Activated CD4-positive, alpha-beta T cell treated with anti-CD3 and anti-CD28 coated beads for 24 hours (primary cell): ENCODE measurements around the gene WBP1L.
"Not testable (repeated sequence)": the region's sequence is repeated elsewhere in the genome, so short reads cannot be mapped to it uniquely, and the experiment has no call there.

Source experiments
- DNase-seq, 2 donors: peaks; one replicate each; pipeline ENCODE4 v3.0.0-alpha.2; 2020; ENCODE audit warnings: low read depth in 2 of 2

The WBP1L gene

DNA sequence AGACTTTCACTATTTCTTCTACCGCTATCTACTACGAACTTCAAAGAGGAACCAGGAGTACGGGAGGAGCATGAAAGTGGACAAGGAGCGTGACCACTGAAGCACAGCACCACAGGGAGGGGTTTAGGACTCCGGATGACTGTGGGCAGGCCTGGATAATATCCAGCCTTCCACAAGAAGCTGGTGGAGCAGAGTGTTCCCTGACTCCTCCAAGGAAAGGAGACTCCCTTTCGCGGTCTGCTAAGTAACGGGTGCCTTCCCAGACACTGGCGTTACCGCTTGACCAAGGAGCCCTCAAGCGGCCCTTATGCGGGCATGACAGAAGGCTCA lies 15.2 kb downstream of the WBP1L start:
- not testable (repeated sequence) for DNase-seq

DNA sequence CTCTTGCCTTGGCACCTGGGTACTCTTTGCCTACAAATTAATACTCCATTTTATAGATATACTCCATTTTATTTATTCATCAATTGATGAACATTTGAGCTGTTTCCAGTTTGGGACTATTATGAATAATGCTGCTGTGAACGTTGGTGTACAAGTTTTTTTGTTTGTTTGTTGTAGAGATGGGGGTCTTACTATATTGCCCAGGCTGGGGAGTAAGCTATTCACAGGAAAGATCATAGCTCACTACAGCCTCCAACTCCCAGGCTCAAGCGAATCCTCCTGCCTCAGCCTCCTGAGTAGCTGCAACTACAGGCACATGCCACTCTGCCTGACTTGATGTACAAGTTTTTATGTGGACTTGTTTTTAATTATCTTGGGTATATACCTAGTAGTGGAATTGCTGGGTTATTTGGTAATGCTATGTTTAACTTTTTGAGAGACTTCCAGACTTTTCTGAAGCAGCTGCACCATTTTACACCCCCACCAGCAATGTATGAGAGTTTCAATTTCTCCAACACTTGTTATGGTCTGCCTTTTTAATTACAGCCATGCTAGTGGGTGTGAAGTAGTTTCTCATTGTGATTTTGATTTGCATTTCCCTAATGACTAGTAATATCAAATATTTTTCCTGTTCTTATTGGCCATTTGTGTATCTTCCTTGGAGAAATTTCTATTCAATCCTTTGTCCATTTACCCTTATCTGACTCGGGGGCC lies 15.9 kb downstream of the WBP1L start:
- no peak for DNase-seq

DNA sequence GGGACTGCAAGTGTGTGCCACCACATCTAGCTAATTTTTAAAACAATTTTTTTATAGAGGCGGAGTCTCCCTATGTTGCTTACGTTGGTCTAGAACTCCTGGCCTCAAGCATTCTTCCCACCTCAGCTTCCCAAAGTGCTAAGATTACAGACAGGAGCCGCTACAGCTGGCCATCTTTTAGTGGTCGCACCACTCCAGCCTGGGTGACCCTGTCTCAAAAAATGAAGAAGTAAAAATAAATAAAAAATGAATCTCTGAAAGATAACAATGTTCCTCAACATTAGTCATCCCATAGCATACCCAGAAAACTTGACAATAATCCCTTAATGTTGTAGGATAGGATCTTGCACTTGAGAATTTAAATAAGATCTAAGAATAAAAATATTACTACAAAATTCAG lies 18.2 kb downstream of the WBP1L start:
- no peak for DNase-seq

DNA sequence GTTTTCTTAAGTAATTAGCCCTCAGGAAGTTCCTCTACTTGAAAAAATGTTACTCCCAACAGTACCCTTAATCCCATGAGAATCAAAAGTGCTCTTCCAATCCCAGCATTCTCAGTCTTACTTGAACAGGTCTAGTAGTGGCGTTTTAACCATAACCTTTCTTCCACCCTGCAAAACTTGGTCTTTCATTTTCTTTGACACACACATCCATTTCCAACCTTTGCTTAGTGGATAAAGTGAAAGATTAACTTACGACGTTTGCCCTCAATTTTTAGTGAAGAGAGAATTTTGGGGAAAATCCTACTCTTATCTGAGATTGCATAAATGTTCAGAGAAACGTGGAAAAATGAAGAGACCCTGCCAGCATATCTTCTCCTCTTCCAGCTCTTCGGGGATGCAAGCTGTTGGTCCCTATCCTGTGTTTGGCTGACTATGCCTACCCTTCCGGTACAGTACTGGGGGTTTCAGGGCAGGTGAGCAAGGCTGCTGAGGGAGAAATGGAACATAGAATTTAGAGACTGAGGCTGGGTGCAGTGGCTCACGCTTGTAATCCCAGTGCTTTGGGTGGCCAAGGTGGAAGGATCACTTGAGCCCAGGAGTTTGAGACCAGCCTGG lies 18.8 kb downstream of the WBP1L start:
- DNase-seq, result no peak

DNA sequence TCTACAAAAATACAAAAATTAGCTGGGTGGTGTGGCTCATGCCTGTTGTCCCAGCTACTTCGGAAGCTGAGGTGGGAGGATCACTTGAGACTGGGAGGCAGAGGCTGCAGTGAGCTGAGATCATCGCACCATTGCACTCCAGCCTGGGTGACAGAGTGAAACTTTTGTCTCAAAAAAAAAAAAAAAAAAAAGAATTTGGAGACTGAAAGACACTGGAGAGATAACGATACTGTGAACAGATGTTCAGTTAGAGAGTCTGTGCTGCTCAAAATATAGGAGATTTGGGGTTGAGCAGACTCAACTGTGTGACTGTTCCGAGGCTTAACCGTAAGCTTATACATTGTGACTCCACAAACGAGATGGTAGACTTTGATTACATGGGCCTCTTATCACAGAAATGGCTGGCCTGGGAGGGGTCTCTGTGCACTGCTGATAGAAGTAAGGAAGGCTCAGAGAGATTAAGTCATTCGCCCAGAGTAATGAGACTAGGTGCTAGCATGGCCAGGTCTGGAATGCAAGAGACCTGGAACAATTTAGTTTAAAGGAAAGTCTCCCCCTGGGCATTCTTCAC lies 19.4 kb downstream of the WBP1L start:
- no peak for DNase-seq

DNA sequence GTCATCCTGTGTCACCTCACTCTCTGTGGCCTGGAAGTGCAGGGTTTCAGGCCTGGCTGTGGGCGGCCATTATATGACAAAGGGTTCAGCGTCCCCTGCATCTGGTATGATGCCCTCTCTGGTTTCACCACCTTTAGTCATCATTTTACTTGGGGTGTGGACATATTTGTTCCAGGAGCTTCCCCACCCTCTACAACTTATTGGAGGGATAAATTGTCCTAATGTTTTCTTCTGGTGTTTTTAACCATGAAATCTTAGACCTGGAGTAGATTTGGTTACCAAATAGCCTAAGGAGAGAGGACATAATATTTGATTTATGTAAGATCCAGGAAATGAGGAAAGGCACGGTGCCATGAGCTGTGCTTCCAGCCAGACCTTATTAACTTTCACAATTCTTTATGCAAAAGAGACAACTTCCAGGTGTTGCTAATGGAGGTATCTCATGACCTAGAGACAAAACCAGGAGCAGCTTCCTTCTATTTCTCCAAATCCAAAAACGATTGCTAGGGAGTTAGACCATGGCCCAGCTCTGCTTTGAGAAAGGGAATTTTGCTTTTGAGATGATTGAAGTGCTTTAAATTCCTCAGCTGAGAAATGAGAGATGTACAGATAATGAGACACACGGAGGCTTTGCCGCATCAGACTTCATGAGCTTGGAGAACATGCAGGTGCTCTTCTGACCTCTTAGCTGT lies 20.9 kb downstream of the WBP1L start:
- DNase-seq, result no peak

DNA sequence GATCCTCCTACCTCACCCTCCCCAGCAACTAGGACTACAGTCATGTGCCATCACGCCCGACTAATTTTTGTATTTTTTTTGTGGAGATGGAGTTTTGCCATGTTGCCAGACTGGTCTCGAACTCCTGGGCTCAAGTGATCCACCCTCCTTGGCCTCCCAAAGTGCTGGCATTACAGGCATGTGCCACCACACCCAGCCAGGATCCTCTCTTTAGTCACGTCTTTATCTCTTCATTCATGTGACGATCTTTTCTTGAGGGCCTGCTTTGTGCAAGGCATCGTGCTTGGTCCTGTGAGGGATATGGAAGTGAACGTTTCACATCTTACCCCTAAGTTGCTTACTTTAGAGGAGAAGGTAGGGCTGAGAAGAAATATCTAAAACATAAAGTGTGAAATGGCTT lies 21.6 kb downstream of the WBP1L start:
- DNase-seq, result no peak

DNA sequence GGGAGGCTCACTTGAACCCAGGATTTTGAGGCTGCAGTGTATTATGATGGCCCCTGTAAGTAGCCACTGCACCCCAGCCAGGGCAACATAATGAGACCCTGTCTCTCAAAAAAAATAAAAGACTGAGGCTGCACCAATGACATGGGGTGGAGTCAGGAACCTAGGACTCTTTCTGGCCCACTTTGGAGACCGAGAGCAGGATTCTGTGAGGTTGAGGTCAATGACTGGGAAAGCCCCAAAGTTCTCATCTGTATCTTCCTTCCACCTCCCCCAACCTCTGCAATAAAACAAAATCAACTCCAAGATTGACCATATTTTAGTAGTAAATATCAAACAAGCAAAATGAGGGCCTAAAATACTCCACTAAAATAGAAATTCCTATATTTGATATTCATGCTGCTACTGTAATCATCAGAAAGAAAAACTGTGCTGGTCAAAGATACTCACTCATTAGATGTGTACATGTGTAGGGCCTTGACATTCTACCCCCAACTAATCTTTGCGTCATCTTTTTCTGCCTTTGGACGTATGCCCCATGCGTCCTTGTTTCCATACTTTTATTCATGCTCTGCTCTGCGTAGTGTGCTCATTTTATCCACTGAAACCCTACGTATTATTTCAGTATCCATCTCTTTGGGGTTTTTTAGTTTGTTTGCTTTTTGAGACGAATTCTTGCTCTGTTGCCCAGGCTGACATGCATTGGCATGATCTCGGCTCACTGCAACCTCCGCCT lies 23.8 kb downstream of the WBP1L start:
- no peak for DNase-seq

DNA sequence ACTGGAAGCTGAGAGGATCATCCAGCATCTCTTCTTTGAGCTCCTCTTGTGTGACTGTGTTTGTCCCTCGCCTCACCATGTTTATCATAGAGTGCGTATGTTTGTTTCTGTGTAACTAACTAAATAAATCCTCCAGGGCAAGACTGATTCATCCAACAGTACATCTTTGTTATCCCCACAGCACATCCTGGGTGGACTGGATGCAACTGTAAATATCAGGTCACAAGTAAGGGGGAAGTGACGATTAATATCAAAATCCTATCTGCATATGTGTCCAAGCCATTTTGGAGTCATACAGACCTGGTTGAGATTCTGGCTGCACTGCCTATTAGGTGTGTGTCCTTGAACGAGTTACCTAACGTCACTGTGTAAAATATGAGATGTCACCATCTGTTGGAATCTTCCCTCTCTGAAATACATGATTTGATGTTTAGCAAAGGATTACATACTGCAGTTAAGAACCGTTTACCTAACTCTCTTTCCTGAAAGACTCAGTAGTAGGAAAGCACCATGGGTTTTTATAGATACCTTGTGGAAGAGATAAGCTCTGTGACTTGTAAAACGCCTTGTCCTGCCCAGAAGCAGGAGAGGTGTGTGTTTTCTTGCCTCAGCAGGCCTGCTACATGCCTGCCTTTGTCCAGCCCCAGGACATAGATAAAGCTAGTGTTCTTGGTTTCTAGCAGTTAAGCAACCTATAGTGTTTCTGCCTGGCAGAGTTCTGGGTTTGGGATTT lies 25.8 kb downstream of the WBP1L start:
- no peak for DNase-seq

DNA sequence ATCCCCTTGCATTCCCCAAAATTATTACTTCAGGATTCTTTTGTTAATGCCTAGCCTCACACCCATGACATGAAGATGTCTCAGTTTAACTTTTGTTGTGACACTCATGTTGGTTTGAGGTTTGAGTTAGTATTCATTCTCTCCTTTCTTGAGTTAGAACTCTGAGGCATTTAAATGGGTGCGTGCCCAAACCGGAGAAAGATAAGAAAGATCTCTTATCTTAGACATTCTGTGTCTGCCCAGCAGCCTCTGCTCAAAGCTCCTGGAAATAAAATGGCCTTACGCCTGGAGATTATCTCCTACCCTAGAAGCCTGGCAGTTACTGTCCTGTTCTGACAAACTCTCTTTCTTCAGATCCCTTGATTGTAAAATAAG lies 26.3 kb downstream of the WBP1L start:
- DNase-seq, result no peak

DNA sequence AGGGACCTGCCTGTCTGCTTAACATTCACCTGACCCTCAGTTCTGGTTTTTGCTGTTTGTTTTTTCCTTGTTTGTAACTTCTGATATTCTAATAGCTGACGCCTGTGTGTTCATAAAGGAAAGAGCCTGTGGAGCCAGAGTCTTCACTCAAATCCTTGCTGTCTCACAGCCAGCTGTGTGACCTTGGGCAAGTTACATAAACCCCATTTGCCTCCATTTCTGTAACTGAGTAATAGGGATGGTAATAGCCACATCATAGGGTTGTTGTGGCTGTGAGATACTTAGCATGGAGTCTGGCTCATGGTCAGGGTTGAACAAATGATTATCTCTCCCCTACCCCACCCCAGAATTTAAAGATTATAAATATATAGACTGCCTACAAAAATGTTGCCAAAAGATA lies 27.0 kb downstream of the WBP1L start:
- no peak for DNase-seq

DNA sequence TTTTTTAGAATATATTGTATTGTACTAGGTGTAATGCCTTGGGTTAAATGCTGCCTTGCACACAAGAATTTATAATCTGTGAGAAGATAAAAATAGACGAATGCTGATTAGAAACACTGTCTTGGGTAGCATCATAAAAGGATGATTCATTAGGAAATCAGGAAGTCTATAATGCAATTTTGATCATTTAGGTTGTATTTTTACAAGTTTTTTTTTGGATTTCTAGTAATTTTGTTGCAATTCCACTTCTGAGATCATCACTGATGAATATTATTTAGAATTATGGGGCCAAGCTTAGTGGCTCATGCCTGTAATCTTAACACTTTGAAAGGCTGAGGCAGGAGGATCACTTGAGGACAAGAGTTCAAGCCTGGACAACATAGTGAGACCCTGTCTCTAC lies 29.6 kb downstream of the WBP1L start:
- DNase-seq, result no peak

DNA sequence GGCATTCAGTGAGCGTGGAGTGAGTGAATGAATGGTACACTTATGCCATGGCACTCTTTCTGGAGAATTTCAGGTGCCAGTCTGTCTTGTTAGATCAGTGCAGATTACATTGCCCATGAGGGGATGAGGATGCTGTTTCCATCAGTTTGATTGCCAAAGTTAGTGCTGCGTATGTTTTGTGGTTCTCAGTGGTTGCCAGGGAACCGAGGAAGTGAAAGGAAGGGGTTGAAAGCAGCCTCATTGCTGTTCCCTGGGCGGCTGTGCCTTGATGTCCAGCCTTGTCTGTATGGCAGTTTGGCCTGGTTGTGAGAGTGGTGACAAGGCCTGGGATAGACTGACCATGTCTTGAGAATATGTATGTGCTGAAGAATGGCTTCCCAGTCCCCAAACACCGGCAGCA lies 30.2 kb downstream of the WBP1L start:
- DNase-seq, result no peak

DNA sequence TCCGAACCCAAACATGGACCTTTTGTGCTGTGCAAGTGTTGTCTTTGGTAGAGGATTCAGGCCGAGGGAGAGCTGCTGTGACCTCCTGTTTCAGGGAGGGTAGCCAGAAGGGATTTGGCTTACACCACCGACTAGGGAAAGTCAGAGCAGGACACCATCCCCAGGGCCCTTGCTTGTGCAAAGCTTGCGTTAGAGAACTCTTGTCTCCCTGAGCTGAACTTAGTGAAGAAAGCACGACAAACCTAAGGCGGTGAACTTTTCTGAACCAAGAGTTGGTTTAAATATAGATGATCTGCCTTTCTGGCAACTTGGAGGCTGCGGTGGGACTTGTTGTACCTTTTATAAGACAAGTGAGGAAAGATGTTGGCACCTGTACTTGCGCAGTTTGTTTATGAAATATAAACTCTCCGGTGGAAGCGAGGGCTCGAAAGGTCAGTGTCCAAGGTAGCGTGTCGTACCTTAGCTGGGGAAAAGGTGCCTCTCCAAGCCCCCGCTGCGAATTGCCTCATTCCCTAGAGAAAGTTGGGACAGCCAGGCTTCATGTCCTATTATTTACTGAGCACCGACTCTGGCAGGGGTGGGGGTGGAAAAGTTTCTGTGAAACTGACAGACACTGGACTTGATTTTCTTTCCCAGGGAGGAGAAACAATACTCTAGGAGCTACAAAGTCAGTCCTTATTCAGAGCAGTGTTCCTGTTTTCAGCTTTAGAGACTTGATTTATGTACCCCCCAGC lies 31.6 kb downstream of the WBP1L start:
- no peak for DNase-seq

DNA sequence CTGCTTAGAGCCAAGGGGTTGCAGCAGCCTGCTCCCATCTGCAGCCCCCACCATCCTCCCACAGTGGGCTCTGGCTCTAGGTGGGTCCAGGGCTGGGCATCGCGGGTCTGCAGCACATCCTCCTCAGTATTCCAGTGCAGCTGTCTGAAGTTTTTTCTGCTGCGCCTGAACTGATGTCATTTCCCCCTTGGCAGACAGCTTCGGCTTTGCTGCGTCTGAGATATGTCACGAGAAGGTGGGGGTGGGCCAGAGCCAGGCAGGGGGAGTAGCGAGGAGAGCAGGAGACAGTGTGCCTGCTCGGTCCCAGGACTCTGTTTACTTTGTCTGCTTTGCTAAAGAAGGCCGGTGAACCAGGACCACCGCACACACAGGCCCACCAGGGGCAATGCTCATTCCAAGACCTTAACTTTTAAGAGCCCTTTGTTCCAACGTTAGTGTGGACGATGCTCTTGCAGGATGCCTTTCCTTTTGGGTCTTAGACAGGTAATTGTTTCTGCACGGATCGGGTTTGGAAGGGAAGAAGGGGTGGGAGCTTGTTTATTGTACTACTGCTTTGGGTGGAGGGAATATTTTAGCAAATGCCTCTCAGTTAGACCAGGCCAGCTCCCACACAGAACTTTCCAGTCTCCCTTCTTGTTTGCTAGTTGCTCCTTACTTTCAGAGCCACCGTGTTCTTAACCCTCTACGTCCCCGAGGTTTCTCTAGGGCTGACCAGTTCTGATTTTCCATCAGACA lies 32.4 kb downstream of the WBP1L start:
- DNase-seq, result no peak

DNA sequence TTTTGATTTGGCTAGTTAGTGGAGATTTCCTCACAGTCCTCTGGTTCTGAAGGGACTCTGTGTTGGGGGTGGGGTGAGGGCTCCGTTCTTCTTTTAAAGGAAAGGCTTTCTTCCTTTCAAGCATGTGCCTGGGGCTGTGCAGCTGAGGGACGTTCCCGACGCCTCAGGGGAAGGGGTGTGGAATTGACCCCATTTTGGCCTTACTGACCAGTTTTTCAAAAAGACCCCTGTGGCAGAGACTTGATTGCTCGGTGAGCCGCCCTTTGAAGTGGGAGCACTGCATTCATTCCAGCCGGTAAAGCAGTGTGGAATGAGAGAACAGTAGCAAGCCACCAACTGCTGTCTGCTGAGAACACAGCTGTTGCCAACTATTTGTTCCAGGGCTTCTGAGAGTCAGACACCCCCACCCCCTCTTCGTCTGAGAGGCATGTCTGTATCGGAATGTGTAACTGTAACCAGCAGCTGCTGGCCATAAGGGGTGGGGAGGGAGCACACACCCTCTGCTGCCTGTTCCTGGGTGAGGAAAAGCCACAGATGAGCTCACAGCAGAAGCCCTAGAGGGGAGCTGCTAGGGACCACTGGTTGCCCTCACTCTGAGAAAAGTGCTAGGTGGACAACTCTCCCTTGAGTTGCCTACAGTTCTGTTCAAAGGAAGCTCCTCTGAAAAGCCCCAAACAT lies 33.2 kb downstream of the WBP1L start:
- DNase-seq, result no peak

DNA sequence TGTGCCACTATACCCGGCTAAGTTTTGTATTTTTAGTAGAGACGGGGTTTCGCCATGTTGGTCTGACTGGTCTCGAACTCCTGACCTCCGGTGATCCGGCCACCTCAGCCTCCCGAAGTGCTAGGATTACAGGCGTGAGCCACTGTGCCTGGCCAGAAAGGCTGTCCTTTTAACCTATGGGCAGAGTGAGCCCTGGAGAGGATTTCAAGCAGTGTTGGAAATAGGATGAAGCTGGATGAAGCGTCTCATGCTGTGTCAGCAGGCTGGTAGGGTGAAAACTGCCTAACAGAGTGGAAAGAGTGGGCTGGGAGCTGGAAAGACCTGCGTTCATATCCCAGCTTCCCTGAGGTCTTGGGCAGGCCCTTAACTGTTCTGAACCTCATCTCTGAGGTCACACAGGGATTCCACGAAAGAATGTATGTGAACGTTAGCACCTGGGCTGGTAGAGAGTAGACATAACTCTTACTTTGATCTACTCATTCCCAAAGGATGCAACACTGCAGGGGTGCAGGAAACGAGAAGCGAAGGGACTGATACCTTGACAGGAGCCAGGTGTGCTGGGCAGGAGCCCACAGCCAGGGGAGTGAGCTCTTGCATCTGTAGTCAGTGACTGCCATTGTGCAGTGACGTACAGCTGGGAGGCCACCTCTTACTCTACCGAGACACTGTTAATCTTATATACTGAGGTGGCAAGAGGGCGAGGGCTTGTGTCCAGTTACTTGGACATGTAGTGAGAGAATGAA lies 34.1 kb downstream of the WBP1L start:
- no peak for DNase-seq

DNA sequence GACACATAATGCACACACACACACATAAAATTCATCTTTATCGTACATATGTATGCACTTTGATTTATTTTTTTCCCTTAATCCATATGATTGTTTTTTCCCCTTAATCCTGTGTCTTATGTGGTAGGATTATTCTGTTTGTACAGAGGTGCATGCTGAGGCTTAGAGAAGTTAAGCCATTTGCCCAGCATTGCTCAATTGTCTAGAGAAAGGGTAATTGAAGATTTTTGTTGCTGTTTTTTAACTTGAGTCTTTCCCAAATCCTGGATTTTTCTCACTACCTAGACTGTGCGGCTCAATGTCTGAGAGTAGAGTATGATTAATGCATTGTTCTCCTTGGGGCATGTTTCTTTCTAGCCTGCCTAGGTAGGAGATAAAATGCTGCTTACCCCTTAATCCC lies 35.0 kb downstream of the WBP1L start:
- DNase-seq, result no peak
